ENCODE results near the gene BASP1. TPM values are rescaled to one million over a fixed set of nuclear protein-coding genes. Genes with fewer than 3 reads are reported as not detected.

BASP1 gene
- polyA plus RNA-seq, 1 of the 3 experiments (the other 2 are of a cell fraction), result 107 TPM

- Histone ChIP-seq H2AFZ (ENCODE audit: low read depth) (no peak overlapping the region), H3K4me2 (no peak overlapping the region), H4K20me1 (ENCODE audit: insufficient read depth) (no peaks in the 10 kb centered on the region), H3K4me3 (ENCODE audit: low read depth in 2 of 2, low read length in 1 of 2) (no peak overlapping the region), H3K9me2 (no peaks in the 10 kb centered on the region), H3K27me3 (ENCODE audit: insufficient read depth) (no peaks in the 10 kb centered on the region), H3K9ac (peak overlapping the region; percentile 17; the same call in 1 of the 2 replicates), H3K79me2 (ENCODE audit: insufficient read depth) (peaks cover 5% of the 10 kb centered on the region), H3K4me1 (ENCODE audit: control insufficient read depth in 1 of 2, insufficient read depth in 2 of 2, low read depth in 1 of 2, low read length in 1 of 2) (peaks cover 9 to 46% of the 10 kb centered on the region in 2 experiments; a peak in 3 of 4 replicates), H3F3A (replicated peaks; ENCODE audit: insufficient read depth) (peaks cover 68% of the 10 kb centered on the region), H3K27ac (ENCODE audit: low read depth in 2 of 2, low read length in 1 of 2) (peak overlapping the region in 1 of 2 experiments; percentile 74; a peak in 2 of 4 replicates), H3K9me3 (no peaks in the 10 kb centered on the region), H3K36me3 (replicated peaks in 1 of 2; ENCODE audit: control insufficient read depth in 1 of 2, insufficient read depth in 2 of 2, low read length in 1 of 2) (no peaks in the 10 kb centered on the region)
- CTCF ChIA-PET, result interaction anchor here (1.0 to 1.7 kb wide), 3 partner anchors 53 to 394 kb away, joined by 3 to 4 read pairs (median 4); no protein-coding TSS in a partner anchor
- no peak for DNase-seq
- 96% methylated on average over 3 of the region's 3 CpGs for WGBS (ENCODE audit: low lambda C conversion rate)
- TF ChIP-seq POLR2AphosphoS5 (IDR thresholded peaks at IDR 0.05; ENCODE audit: low read depth, low read length), result no peak
- no peak for TF ChIP-seq ELF1 (IDR thresholded peaks at IDR 0.05)
- POLR2A ChIA-PET, result no interaction called here
Observed at GRCh38 chr5:17185349-17185748, 32.1 kb upstream of the BASP1 start.

GRCh38 chr5:17185773-17186172 lies 31.7 kb upstream of the BASP1 start:
- peak overlapping the region in 1 of 2 experiments; percentile 74; a peak in 2 of 4 replicates for H3K27ac ChIP-seq (ENCODE audit: low read depth in 2 of 2, low read length in 1 of 2)
- H3K4me2 ChIP-seq, result no peak overlapping the region
- H3K79me2 ChIP-seq (ENCODE audit: insufficient read depth), result peaks cover 5% of the 10 kb centered on the region
- no peaks in the 10 kb centered on the region for H4K20me1 ChIP-seq (ENCODE audit: insufficient read depth)
- no peak overlapping the region for H2AFZ ChIP-seq (ENCODE audit: low read depth)
- no peaks in the 10 kb centered on the region for H3K36me3 ChIP-seq (replicated peaks in 1 of 2; ENCODE audit: control insufficient read depth in 1 of 2, insufficient read depth in 2 of 2, low read length in 1 of 2)
- peaks cover 68% of the 10 kb centered on the region for H3F3A ChIP-seq (replicated peaks; ENCODE audit: insufficient read depth)
- no peak overlapping the region for H3K4me3 ChIP-seq (ENCODE audit: low read depth in 2 of 2, low read length in 1 of 2)
- H3K27me3 ChIP-seq (ENCODE audit: insufficient read depth), result no peaks in the 10 kb centered on the region
- H3K9me2 ChIP-seq, result no peaks in the 10 kb centered on the region
- H3K4me1 ChIP-seq (ENCODE audit: control insufficient read depth in 1 of 2, insufficient read depth in 2 of 2, low read depth in 1 of 2, low read length in 1 of 2), result peaks cover 4 to 43% of the 10 kb centered on the region in 2 experiments; a peak in 3 of 4 replicates
- peak overlapping the region; percentile 17; the same call in 1 of the 2 replicates for H3K9ac ChIP-seq
- H3K9me3 ChIP-seq, result no peaks in the 10 kb centered on the region
- 74% methylated on average over 3 of the region's 3 CpGs for WGBS (ENCODE audit: low lambda C conversion rate)
- ChIA-PET CTCF (interaction anchor here (0.8 to 1.7 kb wide), 4 partner anchors 18 to 394 kb away, joined by 3 to 4 read pairs (median 4); no protein-coding TSS in a partner anchor), POLR2A (interaction anchor here (0.6 kb wide), 1 partner anchor 162 kb away, joined by 3 read pairs; no protein-coding TSS in a partner anchor)
- DNase-seq, result no peak
- TF ChIP-seq RCOR1 (IDR thresholded peaks at IDR 0.05; ENCODE audit: low read length) (no peak), ELF1 (IDR thresholded peaks at IDR 0.05) (no peak), EZH2phosphoT487 (IDR thresholded peaks at IDR 0.05; ENCODE audit: borderline replicate concordance, low read depth) (no peak), EP300 (IDR thresholded peaks at IDR 0.05; ENCODE audit: borderline replicate concordance in 1 of 2, low read depth in 1 of 2, low read length in 1 of 2) (no peak), YY1 (IDR thresholded peaks at IDR 0.05; ENCODE audit: low read depth) (no peak), POLR2AphosphoS5 (IDR thresholded peaks at IDR 0.05; ENCODE audit: low read depth, low read length) (no peak), REST (IDR thresholded peaks at IDR 0.05; ENCODE audit: low read depth, low read length) (no peak), CTCF (IDR thresholded peaks at IDR 0.05) (no peak), TCF12 (IDR thresholded peaks at IDR 0.05) (no peak), RXRA (IDR thresholded peaks at IDR 0.05; ENCODE audit: borderline replicate concordance, low read depth) (no peak), GATA2 (CRISPR knock-in tag; IDR thresholded peaks at IDR 0.05) (no peak), FOXJ3 (CRISPR knock-in tag; IDR thresholded peaks at IDR 0.05) (no peak), TEAD4 (IDR thresholded peaks at IDR 0.05; ENCODE audit: borderline replicate concordance, insufficient read depth) (no peak), SMC3 (IDR thresholded peaks at IDR 0.05; ENCODE audit: low read depth, low read length) (no peak), NRF1 (IDR thresholded peaks at IDR 0.05; ENCODE audit: low read depth, low read length) (no peak), MEF2A (IDR thresholded peaks at IDR 0.05; ENCODE audit: borderline replicate concordance, low read depth) (no peak), USF1 (IDR thresholded peaks at IDR 0.05; ENCODE audit: borderline replicate concordance, low read depth) (no peak), MAX (IDR thresholded peaks at IDR 0.05; ENCODE audit: low read depth) (no peak)
